HG02642 (cell line): ENCODE data around the gene KCNG2.

ENCODE experiments used
- ATAC-seq: cut with Tn5 transposase; IDR thresholded peaks from one replicate; pipeline ENCODE4 v1.9.1; 2021; ENCODE audit warnings: mild to moderate bottlenecking; ENCODE audit not compliant: unreplicated experiment, poor library complexity

KCNG2 gene

DNA sequence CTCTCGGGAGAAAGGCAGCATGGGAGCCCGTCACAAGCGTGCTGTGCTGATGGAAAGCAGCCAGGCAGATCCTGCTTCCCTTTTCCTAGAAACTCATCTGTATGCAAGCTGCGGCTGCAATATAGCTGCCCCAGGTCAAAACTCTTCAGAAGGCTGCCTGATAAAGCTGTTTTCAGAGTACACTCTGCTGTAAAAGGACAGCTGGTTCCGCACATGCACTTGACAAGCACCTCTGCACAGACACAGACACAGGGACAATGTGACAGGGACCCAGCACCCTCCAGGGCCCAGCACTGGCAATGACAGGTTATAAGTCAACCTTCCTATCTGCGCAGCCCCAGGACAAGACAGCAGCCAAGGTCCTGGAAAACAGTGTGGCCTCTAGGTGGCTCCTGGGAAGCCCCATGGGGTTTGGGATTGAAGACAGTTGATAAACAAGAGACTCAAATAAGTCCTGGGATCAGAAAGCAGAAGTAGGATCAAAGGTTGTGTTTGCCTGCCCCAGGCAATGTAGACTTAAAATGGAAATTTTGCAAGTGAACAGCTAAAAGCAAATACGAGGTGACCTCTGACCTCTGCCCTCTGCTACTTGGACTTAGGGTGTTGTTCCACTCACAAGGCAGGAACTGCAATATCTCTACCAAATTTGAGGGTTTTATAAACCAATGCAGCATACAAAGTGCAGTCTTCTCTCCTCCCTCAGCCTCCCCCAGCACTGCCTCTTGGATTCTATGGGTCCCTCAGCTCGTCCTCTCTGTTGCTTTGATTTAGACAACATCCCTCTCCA lies 136.8 kb downstream of the KCNG2 start:
- ATAC-seq, result no peak

DNA sequence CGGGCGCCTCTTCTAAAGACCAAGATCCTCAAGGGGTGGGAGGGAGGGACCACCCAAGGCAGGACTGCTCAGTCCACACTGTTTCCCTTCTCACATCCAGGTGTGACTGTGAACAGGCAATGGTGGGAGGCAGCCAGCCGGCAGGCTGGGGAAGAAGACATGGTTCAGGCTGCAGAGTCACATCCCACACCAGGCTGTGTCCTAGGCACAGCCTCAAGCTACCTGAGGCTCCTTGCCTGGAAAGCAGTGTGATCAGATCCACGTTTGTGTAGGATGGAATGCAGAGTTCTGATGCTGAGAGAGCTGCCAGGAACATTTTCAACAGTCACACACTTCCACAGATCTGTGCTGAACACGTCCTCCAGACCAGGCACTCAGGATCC lies 137.4 kb downstream of the KCNG2 start:
- ATAC-seq, result no peak

DNA sequence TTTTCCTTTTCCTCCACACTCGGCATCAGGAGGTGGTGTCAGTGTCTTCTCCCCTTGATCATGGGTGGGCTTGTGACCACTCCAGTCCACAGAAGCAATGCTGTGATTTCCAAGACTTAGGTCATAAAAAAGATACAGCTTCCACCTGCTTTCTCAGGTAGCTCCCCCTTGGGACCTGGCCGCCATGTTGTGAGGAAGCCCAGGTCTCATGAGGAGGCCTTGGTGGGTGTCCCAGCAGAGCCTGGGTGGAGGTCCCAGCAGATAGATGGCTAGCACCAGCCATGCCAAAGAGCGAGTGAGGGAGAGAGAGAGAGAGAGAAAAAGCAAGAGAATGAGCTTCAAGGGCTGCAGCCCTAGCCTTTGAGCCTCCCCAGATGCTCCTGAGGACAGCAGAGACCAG lies 137.8 kb downstream of the KCNG2 start:
- ATAC-seq, result no peak

DNA sequence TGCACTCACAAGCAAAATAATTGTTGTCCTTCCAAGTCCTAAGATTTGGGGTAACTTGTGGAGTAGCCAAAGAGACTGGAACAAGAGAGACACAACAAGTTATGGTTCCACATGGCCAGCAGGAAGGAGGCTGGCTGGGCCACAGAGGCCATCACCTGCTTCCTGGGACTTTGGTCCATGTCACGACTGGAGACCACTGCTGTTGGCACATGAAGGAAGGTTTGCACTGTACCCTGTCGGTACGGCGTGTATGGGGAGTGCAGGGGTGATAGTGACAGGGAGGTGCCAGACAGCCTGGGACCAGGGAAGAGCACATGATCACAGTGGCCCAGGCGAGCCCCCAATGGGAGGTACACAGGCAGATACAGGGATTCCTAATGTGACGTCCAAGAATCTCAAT lies 138.2 kb downstream of the KCNG2 start:
- ATAC-seq, result no peak

DNA sequence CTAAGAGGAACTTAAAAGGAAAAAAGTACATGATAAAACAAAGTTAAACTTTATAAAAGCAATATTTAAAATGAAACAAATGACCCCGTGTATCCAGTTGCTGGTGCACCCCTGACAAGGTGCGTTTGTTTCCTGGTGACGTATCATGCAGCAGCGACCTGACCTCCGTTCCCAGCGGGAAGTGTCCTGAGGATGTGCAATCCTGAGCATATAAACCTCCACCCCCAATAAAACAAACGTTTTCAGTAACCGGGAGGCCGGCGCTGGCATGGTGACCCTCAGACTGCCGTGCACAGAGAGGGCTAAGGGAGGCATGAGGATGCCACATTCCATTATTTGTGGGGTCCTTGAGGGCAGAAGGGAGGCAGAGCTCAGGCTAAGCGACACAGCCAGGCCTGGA lies 138.9 kb downstream of the KCNG2 start:
- no peak for ATAC-seq

DNA sequence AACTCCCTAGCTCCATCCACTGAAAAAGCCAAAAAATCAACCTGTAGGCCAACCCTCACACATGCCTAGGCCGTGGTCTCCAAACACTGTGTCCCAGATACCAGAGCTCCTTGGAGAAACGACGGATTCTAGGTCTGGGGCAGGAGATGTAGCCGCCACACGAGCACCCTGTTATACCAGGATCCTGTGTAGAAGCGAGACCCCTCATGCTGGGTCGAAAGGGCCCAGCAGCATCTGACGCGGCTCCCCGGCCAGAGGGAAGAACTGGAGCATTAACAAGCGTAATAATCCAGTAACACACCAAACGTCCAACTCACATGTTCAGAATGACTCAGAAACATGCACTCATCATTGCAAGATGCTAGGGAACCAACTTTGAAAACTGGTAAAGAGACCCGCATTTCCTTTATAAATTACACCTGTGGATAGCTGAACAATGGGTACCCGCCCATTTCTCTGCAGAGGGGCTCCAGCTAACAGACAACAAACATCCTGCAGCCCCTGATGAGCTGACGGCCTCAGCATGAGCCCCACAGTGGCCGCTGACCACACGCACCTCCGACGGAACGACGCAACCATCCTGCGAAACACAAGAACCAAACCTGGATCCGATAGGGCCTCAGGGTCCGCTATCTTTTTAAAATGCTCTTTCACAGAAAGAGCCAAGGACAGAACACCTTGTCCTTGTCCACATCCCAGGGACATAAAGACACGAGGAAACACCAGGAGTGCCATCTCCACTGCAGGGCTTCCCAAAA lies 139.5 kb downstream of the KCNG2 start:
- no peak for ATAC-seq

DNA sequence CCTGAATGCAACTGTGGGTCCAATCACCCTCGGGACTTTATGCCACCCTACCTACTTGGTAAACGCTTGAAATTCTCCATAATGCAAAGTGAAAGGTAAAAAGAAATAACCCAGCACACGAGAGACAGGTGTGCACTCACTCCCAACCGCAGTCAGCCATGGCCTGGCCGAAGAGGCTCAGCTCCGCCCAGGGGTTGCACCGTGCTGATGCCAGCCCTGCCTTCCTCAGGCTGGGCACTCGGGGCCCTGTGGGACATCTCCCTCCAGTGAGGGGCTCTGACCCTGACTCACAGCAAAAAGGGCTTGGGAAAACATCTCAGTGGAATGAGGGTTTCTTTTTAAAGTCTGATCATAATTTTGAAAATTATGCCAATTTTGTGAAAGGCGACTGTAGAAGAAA lies 140.5 kb downstream of the KCNG2 start:
- ATAC-seq, result no peak

DNA sequence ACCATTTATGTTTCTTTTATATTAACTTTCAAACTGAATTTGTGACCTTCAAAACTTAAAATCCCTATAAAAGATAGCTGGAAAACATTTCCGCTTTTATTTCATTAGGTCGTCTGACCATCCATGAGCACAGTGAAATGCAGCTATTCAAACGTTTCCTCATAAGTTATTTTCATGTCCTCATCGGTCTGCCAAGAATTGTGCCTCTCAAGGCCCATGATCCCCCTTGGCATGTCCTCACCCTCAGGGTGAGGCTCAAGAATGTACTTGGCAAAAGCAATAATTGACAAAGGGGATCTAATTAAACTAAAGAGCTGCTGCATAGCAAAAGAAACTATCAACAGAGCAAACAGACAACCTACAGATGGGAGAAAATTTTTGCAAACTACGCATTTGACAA lies 141.4 kb downstream of the KCNG2 start:
- ATAC-seq, result no peak

DNA sequence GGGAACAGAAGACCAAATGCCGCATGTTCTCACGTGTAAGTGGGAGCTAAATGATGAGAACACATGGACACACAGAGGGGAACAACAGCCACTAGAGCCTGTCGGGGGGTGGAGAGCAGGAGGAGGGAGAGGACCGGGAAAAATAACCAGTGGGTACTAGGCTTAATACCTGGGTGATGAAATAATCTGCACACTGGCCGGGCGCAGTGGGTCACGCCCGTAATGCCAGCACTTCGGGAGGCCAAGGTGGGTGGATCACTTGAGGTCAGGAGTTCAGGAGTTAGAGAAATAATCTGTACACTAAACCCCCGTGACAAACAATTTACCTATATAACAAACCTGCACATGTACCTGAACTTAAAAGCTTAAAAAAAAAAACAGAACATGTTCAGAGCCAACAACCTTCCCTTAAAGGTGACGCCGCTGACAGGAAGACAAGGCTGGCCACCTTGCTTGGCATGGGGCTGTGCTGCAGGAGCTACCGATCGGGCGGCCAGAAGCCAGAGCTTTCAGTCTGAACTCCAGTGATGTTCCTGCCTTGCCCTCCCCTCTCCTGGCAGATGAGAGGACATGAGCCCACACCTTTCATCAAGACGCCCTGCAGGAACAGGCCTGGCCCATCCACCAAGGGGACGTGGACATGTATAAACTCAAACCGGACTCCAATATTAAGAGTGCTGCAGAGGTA lies 142.5 kb downstream of the KCNG2 start:
- no peak for ATAC-seq

DNA sequence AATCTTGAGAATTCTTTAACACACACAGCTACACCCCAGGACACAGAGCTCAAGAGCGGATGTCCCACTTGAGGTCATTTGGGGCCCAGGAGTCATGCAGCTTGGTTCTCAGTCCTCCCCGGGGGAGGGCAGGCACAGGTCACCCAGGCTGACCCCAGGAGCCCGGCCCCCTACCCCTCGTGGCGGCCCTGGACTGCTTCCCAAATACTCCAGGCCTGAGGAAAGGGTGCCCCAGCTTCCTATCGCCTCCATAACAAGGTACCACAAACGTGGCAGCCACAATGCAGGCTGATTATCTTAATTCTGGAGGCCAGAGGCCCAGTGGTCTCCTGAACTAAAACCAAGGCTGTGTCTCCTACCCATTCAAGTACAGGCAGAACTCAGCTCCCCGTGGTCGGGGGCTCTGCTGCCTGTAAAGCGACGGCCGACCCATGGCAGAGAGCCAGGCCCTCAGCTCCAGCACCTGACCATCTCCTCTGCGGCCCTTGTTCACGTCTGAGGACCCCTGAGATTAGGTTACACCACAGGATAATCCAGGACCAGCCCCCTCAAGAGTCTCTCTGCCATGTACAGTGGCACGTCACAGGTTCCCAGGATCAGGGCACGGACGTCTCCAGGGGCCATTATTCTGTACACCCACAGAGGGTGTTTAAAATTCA lies 143.2 kb downstream of the KCNG2 start:
- no peak for ATAC-seq

DNA sequence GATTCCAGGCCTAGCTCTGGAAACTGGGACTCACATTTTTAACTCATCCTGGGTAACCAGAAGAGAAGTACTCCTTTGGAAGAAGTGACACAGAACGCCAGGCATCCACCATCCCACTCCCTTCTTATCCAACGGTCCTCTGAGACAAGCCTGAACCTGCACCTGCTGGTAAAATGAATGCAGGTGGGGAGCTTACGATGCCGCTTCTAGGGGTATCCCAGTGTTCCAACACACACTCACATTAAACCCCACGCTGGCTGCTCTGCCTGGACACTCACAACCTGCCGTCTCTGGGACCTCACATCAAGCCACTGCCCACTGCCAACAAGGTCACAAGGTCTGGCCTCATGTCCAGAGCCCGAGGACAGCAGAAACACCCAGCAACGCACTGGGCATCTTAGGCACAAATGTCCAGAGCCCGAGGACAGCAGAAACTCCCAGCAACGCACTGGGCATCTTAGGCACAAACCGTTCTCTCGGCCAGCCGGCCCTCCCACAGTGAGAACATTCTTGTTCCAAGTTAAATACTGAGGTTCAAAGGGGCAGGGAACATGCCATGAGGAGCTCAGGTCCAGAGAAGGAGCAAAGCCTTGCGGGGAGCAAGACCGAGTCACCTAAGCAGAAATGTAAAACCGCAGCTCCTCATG lies 143.9 kb downstream of the KCNG2 start:
- ATAC-seq, result no peak

DNA sequence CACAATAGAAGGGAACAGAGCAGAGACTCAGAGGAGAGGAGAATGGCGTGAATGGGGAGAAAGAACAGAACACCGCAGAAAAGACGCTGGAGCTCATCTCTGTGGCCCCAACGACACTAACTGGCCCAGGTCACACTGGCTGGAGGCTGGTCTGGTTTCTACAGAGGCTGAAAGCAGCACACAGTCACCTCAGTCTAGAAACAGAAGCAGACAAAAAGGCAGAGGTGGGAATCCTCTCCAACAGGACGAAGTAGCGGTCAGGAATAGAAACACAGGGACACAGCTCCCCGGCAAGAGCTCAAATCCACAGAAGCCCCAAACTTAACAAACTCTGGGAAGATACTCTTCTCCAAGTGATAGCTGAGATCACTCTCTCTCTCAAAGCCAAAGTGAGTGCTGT lies 144.5 kb downstream of the KCNG2 start:
- no peak for ATAC-seq

DNA sequence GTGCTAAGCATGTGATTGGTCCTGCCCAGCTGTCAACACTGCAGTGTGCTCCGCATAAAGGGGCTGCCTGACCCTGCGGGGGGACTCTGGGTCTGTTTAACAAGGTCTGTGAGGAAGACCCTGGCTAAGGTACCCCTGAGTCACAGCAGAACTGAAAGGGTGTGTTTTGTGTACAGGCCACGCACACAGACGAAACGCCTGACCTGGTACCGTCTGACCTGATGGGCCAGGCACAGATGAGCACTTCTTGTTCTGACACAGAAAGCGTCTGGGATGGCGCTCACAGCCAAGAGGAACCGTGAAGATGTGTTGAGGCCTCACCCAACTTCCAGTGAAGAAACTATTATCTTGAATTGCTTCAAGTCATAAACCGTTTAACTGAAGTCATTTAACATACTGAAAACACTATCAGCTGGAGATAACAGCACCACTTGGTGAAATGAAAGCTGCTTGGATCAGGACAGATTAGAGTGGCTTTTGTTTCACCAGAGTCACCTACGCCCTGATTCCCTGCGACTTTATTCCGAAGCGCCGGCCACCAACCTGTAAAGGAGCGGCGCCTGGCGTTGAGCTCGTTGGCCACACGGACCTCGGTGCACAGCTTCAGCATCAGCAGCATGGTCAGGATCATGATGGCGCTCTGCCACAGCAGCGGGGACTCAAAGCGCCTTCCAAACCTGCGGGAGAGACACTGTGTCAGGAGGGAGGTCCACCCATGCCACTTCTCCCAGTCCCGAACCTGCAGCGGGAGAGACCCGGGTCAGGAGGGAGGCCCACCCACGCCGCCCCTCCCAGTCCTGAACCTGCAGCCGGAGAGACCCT lies 145.3 kb downstream of the KCNG2 start:
- no peak for ATAC-seq

DNA sequence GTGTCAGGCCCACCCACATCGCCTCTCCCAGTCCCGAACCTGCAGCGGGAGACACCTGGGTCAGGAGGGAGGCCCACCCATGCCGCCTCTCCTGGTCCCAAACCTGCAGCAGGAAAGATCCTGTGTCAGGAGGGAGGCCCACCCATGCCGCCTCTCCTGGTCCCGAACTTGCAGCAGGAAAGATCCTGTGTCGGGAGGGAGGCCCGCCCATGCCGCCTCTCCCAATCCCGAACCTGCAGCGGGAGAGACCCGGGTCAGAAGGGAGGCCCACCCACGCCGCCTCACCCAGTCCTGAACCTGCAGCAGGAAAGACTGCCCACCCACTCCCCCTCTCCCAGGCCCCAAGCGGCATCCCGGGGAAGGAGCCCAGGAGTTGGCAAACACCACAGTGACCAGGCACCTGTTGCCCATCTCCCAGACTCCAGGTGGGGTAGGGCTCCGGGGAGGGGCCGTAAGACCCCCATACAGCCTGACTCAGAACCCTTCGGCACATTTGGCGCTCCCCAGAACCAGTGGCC lies 145.9 kb downstream of the KCNG2 start:
- ATAC-seq, result no peak

DNA sequence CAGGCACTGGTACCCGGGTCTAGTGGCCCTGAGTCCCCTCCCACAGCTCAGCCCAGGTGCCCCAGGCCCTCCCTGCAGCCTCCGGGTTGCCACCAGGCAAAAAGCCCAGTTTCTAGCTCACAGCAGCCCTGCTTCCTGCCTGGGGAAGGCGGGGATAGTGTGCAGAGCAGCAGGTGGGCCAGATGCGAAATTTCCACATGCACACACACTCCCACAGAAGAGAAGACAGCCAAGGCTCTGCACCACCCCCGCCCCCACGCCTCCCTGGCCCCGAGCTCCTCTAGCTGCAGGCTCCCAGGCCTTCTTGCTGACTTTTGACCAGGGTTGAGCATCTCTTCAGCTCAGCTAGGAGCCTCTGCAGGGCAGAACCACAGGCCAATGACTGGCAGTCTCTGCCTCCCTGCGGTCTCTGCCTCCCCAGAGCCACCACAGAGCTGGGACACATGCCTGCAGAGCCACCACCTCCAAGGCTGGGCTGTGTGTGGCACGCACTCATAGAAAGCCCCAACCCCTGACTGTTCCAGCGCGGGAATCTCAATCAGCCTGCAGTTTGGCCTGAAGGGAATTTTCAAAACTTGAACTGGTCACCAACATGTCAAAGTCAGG lies 146.5 kb downstream of the KCNG2 start:
- ATAC-seq, result peak; percentile 56

DNA sequence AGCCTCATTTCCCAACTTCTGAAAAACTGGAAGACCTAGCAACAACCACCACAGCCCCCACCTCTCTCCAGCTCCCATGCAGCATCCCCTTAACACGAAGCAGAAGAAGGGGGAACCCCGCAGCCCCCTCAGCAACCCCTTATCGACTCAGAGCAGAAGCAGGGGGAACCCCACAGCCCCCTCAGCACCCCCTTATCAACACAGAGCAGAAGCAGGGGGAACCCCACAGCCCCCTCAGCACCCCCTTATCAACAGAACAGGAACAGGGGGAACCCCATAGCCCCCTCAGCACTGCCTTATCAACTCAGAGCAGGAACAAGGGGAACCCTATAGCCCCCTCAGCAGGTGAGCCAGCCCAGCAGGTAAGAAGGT lies 147.0 kb downstream of the KCNG2 start:
- peak; percentile 1 for ATAC-seq

DNA sequence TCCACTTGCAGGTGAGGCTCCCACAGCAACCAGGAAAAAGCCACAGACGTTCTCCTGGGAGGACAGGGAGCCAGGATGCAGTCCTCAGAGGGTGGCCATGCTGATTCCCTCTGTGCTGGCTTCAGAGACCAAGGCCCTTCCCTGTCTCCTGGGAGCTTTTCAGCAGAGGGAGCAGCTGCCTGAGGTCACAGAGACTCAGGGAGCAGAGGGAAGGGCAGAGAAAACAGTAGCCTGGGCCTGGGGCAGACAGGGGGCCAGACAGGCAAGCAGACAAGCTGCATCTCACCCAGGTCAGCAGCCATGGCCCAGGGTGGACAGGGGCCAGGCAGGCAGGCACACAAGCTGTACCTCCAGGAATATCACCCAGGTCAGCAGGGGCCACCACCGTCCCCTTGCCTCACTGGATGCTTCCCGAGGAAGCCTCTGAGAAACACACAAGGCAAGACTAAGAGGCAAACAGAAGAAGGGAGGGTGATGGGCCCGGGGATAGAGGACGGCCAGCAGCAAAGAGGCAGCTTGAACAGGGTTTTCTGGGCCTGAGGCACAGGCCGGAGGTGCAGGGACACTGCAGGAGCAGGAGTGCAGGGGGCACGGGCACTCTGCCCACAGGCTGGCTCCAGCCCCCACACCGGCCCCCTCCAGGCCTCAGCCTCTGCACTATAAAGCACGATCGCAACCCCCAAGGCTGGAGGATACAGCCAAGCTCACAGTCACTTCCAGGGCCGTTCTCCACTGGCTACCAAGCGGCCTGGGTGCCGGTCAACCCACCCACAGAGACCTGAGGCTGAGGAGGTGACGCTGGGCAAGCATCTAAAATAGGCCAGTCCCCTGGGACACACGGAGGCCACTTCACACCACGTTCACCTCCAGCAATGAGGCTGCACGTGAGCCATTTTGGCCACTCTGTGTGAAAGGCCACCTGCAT lies 147.6 kb downstream of the KCNG2 start:
- no peak for ATAC-seq
